HG03025 (cell line): Measurements from ENCODE around the gene GCLM.
"Not testable (repeated sequence)": the region's sequence is repeated elsewhere in the genome, so short reads cannot be mapped to it uniquely, and the experiment has no call there.

Experiments
- ATAC-seq: cut with Tn5 transposase; IDR thresholded peaks from one replicate; pipeline ENCODE4 v1.9.1; 2021; ENCODE audit warnings: mild to moderate bottlenecking, moderate library complexity; ENCODE audit not compliant: unreplicated experiment, low FRiP score

The GCLM gene

DNA sequence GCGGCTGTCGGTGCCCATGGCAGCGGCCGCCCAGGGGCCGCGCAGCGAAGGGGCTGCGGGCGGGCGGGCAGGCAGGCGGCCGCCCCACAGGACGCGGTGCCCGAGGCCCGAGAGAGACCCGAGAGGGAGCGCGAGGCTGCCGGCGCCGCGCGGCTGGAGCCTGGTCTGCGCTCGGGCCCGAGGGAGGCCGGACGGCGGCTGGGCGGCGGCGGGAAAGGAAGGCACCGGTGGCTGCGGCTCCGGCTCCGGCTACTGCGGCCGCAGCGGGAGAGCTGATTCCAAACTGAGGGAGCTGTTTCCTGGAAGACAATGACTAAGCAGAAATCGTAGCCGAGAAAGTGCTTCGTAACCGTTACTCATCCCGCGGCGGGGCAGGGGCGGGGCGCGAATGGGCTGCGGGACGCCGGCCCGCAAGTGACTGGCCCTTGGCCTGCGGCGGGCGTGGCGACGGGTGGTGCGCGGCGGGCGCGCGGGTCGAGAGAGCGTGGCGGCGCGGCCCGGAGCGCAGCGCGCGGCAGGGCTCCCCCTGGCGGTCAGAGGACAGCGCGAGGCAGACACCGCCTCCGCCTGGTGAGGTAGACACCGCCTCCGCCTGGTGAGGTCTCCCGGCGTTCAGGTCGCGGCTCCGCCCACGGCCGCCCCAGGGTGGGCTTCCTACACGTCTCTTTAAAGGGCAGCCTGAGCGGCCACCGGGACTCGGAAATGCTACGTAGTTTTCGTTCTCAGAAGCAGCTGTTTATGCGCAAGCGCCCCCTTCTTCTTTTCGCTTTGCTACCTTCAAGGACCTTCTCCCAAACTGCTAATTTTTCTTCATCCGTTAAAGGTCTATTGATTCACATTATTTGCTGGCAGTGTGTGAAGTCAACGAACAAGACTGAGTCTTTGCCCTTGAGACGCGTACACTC, at the start of gene GCLM:
Gene GCLM (minus strand): TSS at position 285 of the 905 bp plus-strand sequence. CDS start 267 bp downstream, at position 18.
- peak; percentile 95 for ATAC-seq

DNA sequence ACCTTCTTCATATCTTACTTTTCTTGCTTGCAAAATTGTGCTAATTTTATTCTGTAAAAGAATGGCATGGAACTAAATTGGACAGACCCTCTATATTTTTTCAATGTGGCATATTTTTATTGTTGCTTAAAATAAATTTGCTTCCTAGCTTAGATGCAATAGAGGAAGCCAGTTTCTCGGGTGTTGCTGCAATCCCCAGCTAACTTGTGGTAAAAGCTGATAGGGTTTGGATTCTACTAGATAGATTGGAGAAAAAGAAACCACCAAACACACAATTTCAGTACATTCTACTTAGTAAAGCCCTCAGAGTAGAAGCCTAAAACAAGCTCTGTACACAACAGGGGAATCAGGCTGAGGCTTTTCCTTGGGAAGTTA, 49.5 kb upstream of the GCLM start:
- ATAC-seq, result no peak

DNA sequence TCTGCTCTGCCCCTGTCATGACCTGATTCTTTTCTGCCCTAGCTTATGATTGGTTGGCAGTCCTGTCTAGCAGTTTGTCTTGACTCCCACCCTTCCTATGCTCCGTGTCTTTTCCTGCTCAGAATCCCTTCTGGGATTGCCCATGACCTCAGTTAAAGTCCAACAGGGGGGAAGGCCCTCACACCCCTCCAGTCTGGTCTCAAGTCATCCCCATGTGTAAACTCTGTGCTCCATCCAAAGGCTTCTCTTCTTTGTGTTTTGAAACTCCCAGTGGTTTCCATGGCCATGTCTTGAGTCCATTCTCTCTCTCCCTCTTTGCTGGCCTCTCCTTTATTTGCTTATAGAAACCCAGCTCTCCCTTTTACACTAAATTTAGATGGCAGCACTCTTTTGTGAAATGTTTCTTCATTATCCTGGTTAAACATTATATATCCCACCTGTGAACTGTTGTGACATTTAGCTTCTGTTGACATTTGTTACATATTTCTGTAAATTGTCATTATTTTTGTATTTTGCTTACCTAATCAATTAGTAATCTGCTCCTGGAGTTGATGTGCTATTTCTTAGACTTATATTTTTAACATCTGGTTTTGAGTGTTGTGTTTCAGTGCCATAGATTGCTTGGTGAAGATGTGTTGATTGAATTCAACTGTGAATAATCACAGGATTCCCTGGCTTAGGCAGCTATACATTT, 48.9 kb upstream of the GCLM start:
- ATAC-seq, result no peak

- ATAC-seq, result no peak
These were observed 46.5 kb upstream of the GCLM start for GRCh38 chr1:93955765-93956164.

GRCh38 chr1:93947002-93947686, 37.9 kb upstream of the GCLM start:
- ATAC-seq, result not testable (repeated sequence)

DNA sequence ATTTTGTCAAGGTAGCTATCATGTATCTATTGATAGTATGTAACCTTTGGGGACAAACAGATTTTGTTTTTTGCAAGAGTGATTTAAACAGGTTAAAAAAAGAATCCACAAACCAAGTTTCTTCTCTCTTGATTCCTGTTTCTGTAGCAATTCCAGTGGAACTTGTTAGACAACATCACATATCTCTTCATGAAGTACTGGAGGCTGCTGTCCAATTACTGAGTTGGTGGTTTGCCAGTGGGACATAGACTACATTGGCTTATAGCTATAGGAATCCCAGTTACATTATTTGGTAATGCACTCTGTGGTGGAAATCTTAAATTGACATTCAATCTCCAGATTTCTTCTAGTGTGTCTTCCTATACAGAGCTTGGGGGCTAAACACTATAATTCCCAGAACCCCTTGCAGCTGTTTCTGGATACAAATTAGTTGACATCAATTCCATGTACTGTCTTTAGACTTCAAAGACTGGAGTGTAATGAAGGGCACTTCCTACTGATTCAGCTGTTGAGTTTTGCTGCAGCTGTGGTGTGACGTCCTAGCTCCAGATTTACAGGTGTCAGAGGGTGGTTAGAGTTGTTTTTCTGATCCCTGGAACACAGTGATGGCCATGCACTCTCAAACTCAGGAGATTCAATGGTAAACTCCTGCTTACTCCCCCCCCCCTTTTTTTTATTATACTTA, 29.4 kb upstream of the GCLM start:
- ATAC-seq, result no peak

- ATAC-seq, result no peak
These were observed 28.8 kb upstream of the GCLM start for GRCh38 chr1:93937997-93938396.

DNA sequence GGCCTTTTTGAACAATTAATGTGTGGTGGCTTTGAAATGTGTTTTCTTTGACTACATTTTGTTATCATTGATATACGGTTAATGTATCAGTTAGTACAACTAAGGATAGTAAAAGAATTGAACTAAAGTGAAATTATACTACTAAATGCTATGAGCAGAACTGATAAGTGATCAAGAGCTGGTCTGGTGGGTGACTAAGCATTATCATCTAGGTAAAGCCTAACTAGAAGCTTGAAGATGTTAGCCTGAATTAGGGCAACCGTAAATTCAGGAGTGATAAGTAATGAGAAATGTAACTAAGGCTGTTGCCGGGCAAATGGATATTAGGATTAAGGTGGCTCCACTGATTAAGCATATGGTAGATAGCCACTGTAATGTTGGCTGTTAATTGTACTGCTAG, 16.0 kb upstream of the GCLM start:
- no peak for ATAC-seq

GRCh38 chr1:93919780-93920179, 10.6 kb upstream of the GCLM start:
- ATAC-seq, result no peak

DNA sequence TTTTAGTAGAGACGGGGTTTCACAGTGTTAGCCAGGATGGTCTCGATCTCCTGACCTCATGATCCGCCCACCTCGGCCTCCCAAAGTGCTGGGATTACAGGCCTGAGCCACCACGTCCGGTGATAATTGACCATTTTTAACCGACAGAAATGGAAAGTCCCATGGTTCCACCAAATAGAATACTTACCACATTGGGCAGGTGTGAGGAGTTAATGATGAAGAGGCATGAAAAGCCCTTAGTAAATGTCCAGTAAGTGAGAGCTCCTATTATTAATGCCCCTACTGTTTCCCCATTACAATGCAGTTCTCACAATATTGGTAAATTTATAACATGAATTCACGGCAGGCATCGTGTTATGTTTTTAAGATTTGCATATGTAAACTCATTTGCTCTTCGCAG, 8.1 kb upstream of the GCLM start:
- no peak for ATAC-seq

- not testable (repeated sequence) for ATAC-seq
These were observed 1.6 kb upstream of the GCLM start for GRCh38 chr1:93910880-93911279.

DNA sequence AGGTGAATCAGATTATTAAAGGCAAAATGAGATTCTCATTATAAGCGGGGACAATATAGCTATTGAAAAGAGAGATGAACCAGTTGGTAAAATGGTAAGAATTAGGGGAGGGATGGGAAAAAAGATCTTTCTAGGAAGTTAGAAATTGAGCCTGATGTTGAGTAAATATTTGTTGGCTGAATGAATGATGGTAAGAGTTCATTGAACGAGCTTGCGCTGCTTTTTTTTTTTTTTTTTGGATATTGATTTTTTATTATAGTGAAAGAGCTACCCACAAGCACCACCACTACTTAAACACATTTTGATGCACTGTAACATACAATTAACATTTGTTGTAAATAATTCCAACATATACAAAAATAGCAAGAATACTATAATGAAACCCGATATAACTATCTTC, 1.1 kb upstream of the GCLM start:
- ATAC-seq, result no peak

- peak; percentile 41 for ATAC-seq
These were observed 660 bp downstream of the GCLM start for GRCh38 chr1:93908394-93909145.

DNA sequence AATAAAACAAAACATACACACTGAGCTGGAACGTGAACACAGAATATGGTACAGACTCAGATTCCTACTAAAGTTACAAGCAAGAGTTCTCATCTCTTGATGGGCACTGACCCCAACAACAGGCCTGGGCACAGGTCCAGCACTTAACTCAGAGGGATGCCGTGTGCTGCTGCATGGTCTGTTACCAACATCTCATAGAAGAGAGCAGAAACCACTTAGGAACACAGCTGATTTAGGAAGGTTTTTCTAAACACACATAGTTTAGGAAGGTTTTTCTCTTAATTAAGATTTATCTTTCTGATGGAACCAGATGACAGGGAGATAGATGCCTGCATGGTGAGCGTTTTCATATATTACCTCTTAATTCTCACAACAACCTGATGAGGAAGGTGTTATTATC, 1.5 kb downstream of the GCLM start:
- ATAC-seq, result no peak

DNA sequence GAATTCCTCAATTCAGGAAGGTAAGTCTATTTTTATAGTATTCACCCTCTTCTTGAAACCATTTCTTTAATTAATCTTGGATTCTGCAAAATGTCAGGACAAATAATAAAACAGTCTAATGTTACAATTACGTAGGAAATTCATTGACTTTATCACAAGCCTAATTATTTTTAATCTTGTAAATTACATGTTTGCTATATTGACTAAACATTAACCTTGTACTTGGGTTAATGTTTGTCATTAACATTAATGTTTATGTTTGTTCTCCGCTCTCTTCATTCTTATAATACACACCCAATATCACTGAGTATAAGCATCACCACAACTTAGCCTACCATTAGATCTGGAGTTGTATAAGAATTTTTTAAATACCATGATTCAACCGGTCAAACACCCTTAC, 2.8 kb downstream of the GCLM start:
- ATAC-seq, result no peak

- ATAC-seq, result no peak
These were observed 3.5 kb downstream of the GCLM start for GRCh38 chr1:93905734-93906133.

- ATAC-seq, result no peak
These were observed 4.2 kb downstream of the GCLM start for GRCh38 chr1:93905051-93905450.

DNA sequence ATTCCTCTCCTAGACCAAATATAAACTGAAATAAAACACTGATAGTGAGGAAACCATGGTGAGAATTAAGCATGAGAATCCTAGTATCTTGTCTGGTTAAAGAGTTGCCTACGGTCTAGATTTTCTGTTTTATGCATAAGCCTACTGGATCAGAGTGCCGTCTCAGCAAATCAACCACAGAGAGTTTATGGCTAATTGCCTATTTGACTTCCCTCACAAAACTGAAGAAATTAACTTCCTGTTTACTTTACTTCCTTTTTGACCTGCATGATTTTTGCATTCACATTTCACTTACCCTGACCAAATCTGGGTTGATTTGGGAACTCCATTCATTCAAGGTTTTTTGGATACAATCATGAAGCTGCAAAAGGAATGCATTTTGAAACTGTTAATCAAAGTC, 5.0 kb downstream of the GCLM start:
- no peak for ATAC-seq

DNA sequence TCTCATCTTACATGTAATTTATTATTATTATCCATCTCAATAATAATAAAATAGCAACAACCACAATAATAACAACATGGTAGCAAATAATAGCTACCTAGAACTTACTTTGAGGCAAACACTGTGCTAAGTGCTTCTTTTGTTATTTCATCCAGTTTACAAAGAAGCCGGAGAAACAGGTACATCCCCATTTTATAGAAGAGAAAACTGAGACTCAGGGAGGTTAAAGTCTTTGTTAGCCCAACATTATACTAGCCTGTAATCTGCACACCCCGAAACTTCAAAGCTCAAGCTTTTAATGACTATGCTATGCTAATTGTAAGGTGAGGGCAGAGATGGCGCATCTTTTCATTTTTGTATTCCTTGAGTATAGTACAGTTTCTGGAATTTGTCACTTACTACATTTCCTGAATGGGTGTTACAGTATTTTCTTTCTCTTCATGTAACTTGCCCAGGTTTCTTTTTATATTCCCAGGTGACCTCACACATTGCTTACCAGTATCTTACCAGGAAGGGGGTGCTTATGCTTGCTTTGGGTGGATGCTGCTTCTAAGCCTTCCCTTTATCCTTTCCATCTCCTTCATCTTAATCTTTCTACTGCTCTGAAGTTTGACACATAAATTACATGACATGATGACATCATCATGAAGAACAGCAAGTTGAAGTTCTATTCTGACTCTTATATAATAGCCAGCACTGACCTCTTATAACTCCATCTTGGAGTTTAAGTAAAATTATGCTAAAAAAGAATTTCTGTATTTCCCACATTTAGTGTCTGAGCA, 8.3 kb downstream of the GCLM start:
- no peak for ATAC-seq
